ENCODE results near the gene ROBO2.

The ROBO2 gene

DNA sequence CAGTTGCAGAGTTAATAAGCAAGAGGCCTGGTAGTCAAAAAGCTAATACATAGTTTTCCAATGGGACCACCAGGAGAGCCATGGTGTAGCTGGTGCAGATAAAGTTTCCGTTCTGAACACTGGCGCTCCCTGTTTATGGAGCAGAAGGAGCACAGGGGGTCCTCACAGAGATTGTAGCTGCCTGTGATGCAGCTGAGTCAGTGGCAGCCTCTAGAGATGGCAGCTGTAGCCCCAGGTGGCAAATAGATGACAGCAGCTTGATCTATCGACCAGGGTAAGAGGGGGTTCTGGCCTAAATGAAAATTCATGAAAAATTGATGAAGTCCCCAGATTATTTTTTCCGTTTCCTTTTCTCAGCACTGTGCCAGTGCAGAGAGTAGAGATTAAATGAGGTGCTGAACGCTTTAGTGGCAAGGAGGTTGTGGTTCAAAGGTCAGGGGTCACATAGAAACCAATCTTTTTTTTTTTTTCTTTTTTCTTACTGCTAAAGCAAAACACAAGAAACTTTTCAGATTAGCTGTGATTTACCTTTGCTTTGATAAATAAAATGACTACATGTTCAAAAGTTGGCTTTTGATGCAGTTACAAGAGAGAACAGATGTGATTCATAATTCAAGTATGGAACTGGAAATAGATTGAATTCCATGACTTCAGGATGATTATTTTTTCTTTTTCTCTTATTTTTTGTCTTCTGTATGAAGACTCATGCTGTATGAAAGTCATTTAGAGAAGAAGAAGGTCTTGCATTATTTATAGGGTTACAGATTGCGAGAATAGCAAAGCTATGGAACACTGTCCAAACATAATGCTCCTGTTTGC lies 63.3 kb downstream of the ROBO2 start:
- Histone ChIP-seq H3K36me3 (ENCODE audit: insufficient read depth, low read length) (no peaks in the 10 kb centered on the region), H3K9me3 (ENCODE audit: control insufficient read depth, insufficient read depth, low read length) (no peaks in the 10 kb centered on the region), H3K9ac (ENCODE audit: low read depth, low read length) (no peak overlapping the region), H3K4me1 (ENCODE audit: insufficient read depth, low read length) (no peaks in the 10 kb centered on the region)

GRCh38 chr3:77122652-77123051 lies 82.8 kb downstream of the ROBO2 start:
- Histone ChIP-seq H3K9me3 (ENCODE audit: control insufficient read depth, insufficient read depth, low read length) (no peaks in the 10 kb centered on the region), H3K9ac (ENCODE audit: low read depth, low read length) (no peak overlapping the region), H3K36me3 (ENCODE audit: insufficient read depth, low read length) (no peaks in the 10 kb centered on the region), H3K4me1 (ENCODE audit: insufficient read depth, low read length) (no peaks in the 10 kb centered on the region)

DNA sequence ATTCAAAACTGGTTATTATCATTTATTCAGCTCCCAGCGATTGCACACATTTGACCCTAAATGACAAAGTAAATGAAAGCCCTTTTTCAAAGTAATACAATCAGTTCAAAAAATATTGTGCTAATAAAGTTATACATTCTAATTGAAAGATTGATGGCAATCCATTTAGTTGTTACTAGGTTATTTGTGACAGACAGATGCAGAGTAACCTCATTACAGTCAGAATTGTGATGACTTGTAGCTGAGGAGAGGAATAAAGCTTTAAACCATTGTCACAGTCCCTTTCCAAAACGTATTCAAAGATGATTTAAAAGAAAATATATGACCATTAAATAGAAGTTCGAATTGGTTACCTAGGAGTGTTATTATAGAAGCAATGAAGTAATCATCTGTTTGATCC lies 86.1 kb downstream of the ROBO2 start:
- no peaks in the 10 kb centered on the region for H3K4me1 ChIP-seq (ENCODE audit: insufficient read depth, low read length)
- H3K9me3 ChIP-seq (ENCODE audit: control insufficient read depth, insufficient read depth, low read length), result no peaks in the 10 kb centered on the region
- no peak overlapping the region for H3K9ac ChIP-seq (ENCODE audit: low read depth, low read length)
- H3K36me3 ChIP-seq (ENCODE audit: insufficient read depth, low read length), result no peaks in the 10 kb centered on the region

GRCh38 chr3:77134769-77135168 lies 94.9 kb downstream of the ROBO2 start:
- Histone ChIP-seq H3K4me1 (ENCODE audit: insufficient read depth, low read length) (no peaks in the 10 kb centered on the region), H3K9ac (ENCODE audit: low read depth, low read length) (no peak overlapping the region), H3K9me3 (ENCODE audit: control insufficient read depth, insufficient read depth, low read length) (no peaks in the 10 kb centered on the region), H3K36me3 (ENCODE audit: insufficient read depth, low read length) (no peaks in the 10 kb centered on the region)

DNA sequence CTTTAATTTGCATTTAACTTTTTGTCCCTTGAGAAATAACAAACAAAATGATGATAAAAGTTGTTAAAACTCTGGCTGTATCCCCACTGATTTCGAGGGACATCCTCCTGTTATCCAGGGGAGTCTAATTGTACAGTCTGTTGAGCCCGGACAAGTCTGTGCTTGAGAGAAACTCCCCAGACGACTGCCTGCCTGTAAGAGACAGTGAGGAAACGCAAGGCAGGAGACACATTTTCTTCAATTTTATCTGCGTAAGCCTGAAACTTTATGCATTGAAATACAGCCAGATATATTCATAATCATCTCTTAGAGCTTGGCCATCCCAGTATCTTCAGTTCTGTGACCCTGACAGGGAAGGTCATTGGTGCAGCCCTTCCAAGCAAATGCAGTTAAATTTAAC lies 97.7 kb downstream of the ROBO2 start:
- H3K9me3 ChIP-seq (ENCODE audit: control insufficient read depth, insufficient read depth, low read length), result no peaks in the 10 kb centered on the region
- no peak overlapping the region for H3K9ac ChIP-seq (ENCODE audit: low read depth, low read length)
- H3K4me1 ChIP-seq (ENCODE audit: insufficient read depth, low read length), result no peaks in the 10 kb centered on the region
- H3K36me3 ChIP-seq (ENCODE audit: insufficient read depth, low read length), result no peaks in the 10 kb centered on the region

DNA sequence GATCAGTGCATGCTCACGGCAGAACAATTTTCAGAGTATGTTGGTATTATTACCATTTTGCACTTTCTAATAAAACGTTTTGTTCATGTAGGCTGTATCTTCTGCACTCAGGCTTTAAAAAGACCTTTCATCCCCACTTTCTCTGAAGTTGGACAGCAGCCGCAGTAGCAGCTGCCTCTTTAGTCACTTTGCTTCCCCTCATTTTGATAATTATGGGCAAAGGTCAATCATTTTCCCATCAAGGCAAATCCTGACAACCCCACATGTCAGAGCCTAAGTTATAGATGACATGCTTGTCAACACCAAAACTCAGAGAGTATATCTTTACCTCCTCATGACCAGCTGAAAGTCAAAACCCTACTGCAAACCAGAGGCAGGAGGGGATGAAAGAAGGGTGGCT lies 99.7 kb downstream of the ROBO2 start:
- Histone ChIP-seq H3K9me3 (ENCODE audit: control insufficient read depth, insufficient read depth, low read length) (no peaks in the 10 kb centered on the region), H3K4me1 (ENCODE audit: insufficient read depth, low read length) (no peaks in the 10 kb centered on the region), H3K36me3 (ENCODE audit: insufficient read depth, low read length) (no peaks in the 10 kb centered on the region), H3K9ac (ENCODE audit: low read depth, low read length) (no peak overlapping the region)

DNA sequence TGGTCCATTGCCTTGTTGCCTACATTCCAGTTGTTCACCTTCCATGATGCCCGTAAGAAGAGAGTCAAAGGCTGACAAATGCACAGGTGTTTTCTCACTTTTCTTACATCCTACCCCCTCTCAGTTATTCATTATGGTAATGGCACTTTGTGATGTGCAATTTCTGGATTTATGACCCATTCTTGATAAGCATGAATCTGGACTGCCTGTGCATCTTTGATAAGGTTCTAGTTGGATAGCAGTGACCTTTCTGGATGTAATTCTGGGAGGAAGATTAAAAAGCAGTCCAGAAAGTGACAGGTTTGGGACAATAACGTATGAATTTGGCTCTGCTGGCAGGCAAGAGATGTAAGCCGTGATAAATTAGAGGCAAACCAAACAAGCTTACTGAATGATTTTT lies 101.5 kb downstream of the ROBO2 start:
- H3K4me1 ChIP-seq (ENCODE audit: insufficient read depth, low read length), result peaks cover 3% of the 10 kb centered on the region; the same call in 1 of the 2 replicates
- no peaks in the 10 kb centered on the region for H3K36me3 ChIP-seq (ENCODE audit: insufficient read depth, low read length)
- H3K9me3 ChIP-seq (ENCODE audit: control insufficient read depth, insufficient read depth, low read length), result no peaks in the 10 kb centered on the region
- H3K9ac ChIP-seq (ENCODE audit: low read depth, low read length), result no peak overlapping the region

DNA sequence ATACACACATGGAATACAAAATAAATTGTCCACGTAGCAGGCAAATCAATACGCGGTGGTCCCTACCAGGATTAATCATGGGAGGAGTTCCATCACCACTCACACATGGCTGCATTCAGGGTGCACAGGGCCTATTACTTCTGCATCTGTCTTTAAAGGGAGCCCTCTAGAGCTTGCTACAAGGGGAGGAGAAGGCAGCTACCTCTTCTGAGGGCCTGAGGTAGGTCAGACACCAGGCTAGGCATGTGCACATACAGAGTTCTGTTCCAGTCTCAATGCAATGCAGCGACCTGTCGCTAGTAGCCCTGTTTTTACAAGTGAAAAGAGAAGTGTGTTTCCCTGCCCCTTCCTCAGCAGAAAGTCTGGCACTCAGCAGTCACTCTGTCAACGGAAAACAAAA lies 102.7 kb downstream of the ROBO2 start:
- Histone ChIP-seq H3K9ac (ENCODE audit: low read depth, low read length) (no peak overlapping the region), H3K36me3 (ENCODE audit: insufficient read depth, low read length) (no peaks in the 10 kb centered on the region), H3K4me1 (ENCODE audit: insufficient read depth, low read length) (peaks cover 5% of the 10 kb centered on the region; the same call in 1 of the 2 replicates), H3K9me3 (ENCODE audit: control insufficient read depth, insufficient read depth, low read length) (no peaks in the 10 kb centered on the region)

DNA sequence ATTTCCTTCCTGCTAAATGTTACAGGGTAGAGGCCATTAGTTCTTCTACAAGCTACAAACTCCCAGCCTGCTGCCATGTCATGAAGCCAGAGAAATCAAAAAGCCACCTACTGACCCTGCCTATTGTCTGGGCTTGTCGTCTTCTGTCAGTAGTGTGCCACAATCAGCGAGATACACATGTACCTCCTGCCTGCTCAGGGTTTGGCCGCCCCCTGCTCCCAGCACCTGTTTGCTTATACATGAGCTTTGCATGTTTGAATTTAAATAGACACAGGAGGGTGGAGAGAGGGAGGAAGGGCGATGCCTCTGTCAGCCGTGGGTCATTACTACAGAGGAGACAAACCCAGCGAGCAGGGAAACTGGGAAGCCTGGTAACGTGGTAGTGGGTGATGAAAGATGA lies 106.1 kb downstream of the ROBO2 start:
- Histone ChIP-seq H3K36me3 (ENCODE audit: insufficient read depth, low read length) (no peaks in the 10 kb centered on the region), H3K9ac (ENCODE audit: low read depth, low read length) (no peak overlapping the region), H3K9me3 (ENCODE audit: control insufficient read depth, insufficient read depth, low read length) (no peaks in the 10 kb centered on the region), H3K4me1 (ENCODE audit: insufficient read depth, low read length) (peaks cover 14% of the 10 kb centered on the region)

DNA sequence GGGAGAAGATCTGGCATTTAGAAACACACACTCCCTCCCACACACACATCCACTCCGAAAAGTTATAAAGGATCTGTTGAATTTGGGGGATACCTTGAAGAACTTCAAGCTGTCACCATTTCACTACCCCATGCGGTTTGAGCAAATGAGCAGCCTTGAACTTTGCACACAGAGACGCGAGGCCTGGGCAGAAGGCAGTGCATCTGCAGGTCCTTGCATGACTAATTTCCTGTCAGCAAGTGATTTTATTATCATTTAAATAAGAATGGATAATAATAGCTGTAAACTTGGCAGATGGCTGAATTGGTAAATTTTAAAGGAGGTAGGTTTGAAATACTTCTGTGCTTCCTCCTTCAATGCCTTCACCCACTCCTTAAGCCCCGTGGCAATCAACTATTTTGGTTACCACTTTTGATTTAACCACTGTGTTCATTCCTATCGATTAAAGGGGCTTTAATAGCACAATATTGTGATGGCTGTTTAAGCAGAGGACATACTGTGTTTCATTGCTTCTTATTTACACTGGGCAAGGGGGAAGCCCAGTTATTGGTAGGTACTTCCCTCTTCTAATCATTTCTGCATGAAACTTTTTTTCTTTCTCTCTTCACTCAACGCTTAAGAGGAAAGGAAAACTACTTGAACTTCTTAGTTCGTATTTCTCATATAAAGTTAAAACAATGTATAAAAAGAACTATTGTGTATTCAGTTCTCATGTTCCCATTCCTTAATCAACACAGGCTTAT lies 108.1 kb downstream of the ROBO2 start:
- Histone ChIP-seq H3K4me1 (ENCODE audit: insufficient read depth, low read length) (peaks cover 14% of the 10 kb centered on the region), H3K9me3 (ENCODE audit: control insufficient read depth, insufficient read depth, low read length) (no peaks in the 10 kb centered on the region), H3K36me3 (ENCODE audit: insufficient read depth, low read length) (no peaks in the 10 kb centered on the region), H3K9ac (ENCODE audit: low read depth, low read length) (no peak overlapping the region; the same call in 1 of the 2 replicates)

GRCh38 chr3:77149382-77149781 lies 109.5 kb downstream of the ROBO2 start:
- H3K9me3 ChIP-seq (ENCODE audit: control insufficient read depth, insufficient read depth, low read length), result no peaks in the 10 kb centered on the region
- H3K4me1 ChIP-seq (ENCODE audit: insufficient read depth, low read length), result peaks cover 14% of the 10 kb centered on the region
- no peak overlapping the region for H3K9ac ChIP-seq (ENCODE audit: low read depth, low read length)
- no peaks in the 10 kb centered on the region for H3K36me3 ChIP-seq (ENCODE audit: insufficient read depth, low read length)

GRCh38 chr3:77150028-77150427 lies 110.1 kb downstream of the ROBO2 start:
- Histone ChIP-seq H3K36me3 (ENCODE audit: insufficient read depth, low read length) (no peaks in the 10 kb centered on the region), H3K4me1 (ENCODE audit: insufficient read depth, low read length) (peaks cover 14% of the 10 kb centered on the region), H3K9ac (ENCODE audit: low read depth, low read length) (no peak overlapping the region), H3K9me3 (ENCODE audit: control insufficient read depth, insufficient read depth, low read length) (no peaks in the 10 kb centered on the region)

GRCh38 chr3:77150759-77151158 lies 110.9 kb downstream of the ROBO2 start:
- no peaks in the 10 kb centered on the region for H3K9me3 ChIP-seq (ENCODE audit: control insufficient read depth, insufficient read depth, low read length)
- H3K36me3 ChIP-seq (ENCODE audit: insufficient read depth, low read length), result no peaks in the 10 kb centered on the region
- no peak overlapping the region for H3K9ac ChIP-seq (ENCODE audit: low read depth, low read length)
- peaks cover 14% of the 10 kb centered on the region for H3K4me1 ChIP-seq (ENCODE audit: insufficient read depth, low read length)

- Histone ChIP-seq H3K9me3 (ENCODE audit: control insufficient read depth, insufficient read depth, low read length) (no peaks in the 10 kb centered on the region), H3K4me1 (ENCODE audit: insufficient read depth, low read length) (0 out of 2 replicates have a peak, but pooled peaks cover 6% of the 10 kb centered on the region), H3K36me3 (ENCODE audit: insufficient read depth, low read length) (no peaks in the 10 kb centered on the region), H3K9ac (ENCODE audit: low read depth, low read length) (no peak overlapping the region)
Observed at GRCh38 chr3:77158730-77159581, 119.1 kb downstream of the ROBO2 start.

Data from ES-I3 (cell line).